22Rv1 (cell line): ENCODE measurements around the gene ZNF41.

Source experiments
- H3K27ac ChIP-seq: fragments of 450-650 bp; 2 replicates; pipeline ENCODE4 v1.5.1; 2017
- ZFX ChIP-seq: fragments of 450-650 bp; IDR thresholded peaks from 2 replicates; pipeline ENCODE4 v1.6.1; 2017; ENCODE audit warnings: antibody characterized with exemption, borderline replicate concordance
- TF ChIP-seq, protein P1 (sequence below): fragments of 450-650 bp; IDR thresholded peaks from 2 replicates; pipeline ENCODE4 v1.5.1; 2017; ENCODE audit warnings: mild to moderate bottlenecking

Gene ZNF41

DNA sequence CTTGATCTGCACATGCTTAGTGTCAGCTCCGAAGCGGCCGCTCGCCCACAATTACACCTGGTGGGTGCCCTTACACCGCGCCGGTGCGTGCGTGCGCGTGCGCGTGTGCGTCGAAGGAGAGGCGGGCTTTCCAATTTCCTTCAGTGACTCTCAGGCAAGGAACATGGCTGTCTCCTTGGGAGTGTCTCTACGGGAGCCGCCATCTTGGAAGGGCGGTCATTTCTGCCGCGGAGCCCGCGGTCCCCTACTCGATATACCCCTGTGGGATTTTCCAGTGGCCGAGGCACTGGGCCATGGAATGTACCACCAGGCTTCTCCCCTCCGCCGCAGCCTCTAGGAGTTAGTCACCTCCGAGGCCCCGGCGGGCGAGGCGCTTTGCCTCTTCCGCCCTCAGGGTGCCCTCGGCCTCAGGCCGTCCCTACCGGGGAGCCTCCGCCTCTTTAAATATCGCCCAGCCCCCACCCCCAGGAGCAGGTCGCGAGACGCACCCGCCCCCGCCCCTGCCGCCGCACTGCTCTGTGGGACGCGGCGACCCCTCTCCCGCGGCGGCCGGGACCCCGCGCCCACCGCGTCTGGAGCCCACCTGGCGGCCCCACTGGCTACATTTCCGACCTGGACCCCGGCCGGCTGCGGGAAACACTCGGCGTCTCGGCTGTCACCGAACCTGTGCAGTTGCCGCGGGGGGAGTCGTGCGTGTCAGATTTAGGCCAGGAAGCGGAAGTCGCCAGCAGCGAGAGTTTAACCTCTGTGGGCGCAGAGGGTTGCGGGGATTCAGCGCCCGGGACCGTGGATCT, at the start of gene ZNF41:
Gene ZNF41, minus strand, starts transcription at position 711 of the 794 bp plus-strand sequence. CDS start 15,741 bp downstream, outside the sequence.
- TF ChIP-seq ZFX, result no peak
- TF ChIP-seq, protein P1, sequence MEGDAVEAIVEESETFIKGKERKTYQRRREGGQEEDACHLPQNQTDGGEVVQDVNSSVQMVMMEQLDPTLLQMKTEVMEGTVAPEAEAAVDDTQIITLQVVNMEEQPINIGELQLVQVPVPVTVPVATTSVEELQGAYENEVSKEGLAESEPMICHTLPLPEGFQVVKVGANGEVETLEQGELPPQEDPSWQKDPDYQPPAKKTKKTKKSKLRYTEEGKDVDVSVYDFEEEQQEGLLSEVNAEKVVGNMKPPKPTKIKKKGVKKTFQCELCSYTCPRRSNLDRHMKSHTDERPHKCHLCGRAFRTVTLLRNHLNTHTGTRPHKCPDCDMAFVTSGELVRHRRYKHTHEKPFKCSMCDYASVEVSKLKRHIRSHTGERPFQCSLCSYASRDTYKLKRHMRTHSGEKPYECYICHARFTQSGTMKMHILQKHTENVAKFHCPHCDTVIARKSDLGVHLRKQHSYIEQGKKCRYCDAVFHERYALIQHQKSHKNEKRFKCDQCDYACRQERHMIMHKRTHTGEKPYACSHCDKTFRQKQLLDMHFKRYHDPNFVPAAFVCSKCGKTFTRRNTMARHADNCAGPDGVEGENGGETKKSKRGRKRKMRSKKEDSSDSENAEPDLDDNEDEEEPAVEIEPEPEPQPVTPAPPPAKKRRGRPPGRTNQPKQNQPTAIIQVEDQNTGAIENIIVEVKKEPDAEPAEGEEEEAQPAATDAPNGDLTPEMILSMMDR, result no peak
- H3K27ac ChIP-seq, result peak within 1 kb of the TSS; percentile 77

- TF ChIP-seq, protein P1, result no peak
- H3K27ac ChIP-seq, result no peak overlapping the region
Observed at GRCh38 chrX:47530049-47530448, 47.0 kb upstream of the ZNF41 start.

GRCh38 chrX:47529548-47529947, 46.5 kb upstream of the ZNF41 start:
- TF ChIP-seq, protein P1, result no peak
- no peak for TF ChIP-seq ZFX
- H3K27ac ChIP-seq, result no peak overlapping the region

DNA sequence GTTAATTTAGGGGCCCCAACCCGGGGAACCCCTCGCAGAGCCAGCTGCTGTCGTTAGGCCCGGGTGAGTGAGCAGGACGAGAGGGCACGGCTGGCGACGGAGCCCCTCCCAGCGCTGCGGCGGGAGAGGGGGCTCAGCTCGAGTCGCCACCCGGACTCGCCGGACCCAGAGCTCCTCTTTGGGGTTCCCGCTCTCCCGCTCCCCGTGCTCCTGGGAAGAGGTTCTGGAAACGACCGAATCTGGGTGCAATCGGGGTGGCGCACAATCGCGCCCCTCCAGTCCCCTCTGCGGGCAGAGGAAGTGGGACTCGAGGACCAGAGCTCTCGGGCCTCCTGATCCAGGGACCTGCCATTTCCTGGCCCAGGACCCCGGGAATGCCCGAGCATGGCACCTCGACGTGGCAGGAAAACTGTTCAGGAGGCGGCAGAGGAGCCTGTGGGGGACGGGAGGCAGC, 40.7 kb upstream of the ZNF41 start:
- H3K27ac ChIP-seq, result no peak overlapping the region
- no peak for TF ChIP-seq ZFX
- TF ChIP-seq, protein P1, result peak; percentile 38

- H3K27ac ChIP-seq, result no peak overlapping the region
Observed at GRCh38 chrX:47523297-47523696, 40.3 kb upstream of the ZNF41 start.

GRCh38 chrX:47518144-47518543, 35.1 kb upstream of the ZNF41 start:
- no peak for TF ChIP-seq ZFX
- TF ChIP-seq, protein P1, result no peak
- H3K27ac ChIP-seq, result no peak overlapping the region

More at GRCh38 chrX:47523297-47523696, 40.3 kb upstream of the ZNF41 start:
- TF ChIP-seq, protein P1, result peak; percentile 79
- TF ChIP-seq ZFX, result no peak

DNA sequence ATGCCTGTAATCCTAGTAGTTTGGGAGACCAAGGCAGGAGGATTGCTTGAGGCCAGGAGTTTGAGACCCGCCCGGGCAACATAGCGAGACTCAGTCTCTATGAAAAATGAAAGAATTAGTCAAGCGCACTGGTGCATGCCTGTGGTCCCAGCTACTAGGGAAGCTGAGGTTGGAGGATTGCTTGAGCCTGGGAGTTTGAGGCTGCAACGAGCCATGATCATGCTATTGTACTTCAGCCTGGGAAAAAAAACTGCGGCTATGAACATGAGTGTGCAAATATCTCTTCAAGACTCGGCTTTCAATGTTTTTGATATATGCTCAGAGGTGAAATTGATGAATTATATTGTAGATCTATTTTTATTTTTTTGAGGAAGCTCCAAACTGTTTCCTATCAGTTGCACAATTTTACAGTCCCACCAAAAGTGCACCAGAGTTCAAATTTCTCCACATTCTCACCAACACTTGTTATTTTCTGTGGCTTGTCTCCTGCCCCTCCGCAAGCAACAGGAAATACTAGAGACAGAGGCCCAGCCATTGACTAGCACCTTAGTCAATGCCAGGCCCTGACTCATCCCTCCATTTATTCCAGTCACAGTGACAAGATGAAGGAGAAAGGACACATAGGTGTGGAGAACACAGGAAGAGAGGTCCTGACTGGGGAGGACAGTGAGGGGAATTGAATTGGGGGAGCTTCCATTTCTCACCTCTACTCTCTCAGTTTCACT, 33.1 kb upstream of the ZNF41 start:
- H3K27ac ChIP-seq, result no peak overlapping the region
- TF ChIP-seq ZFX, result no peak
- TF ChIP-seq, protein P1, result no peak
